Thoracic aorta (tissue), 2 donors: ENCODE data around the gene GABRB1. TPM values are rescaled to one million over a fixed set of nuclear protein-coding genes. Genes with fewer than 3 reads are reported as not detected.

ENCODE experiments used
- ATAC-seq: fragments of 150-250 bp; one replicate; pipeline ENCODE4 v1.8.0; 2017; ENCODE audit warnings: low read depth; ENCODE audit not compliant: insufficient number of reproducible peaks, low FRiP score
- DNase-seq: peaks from one replicate; pipeline ENCODE4 v3.0.0-alpha.2; 2020; ENCODE audit warnings: low spot score
- H3K27ac ChIP-seq, 2 donors: fragments of 200-600 bp; sonication (generic); 1 replicate in 1 of 2; 2 replicates in 1 of 2; pipeline ENCODE4 v1.5.1; 2016; ENCODE audit warnings: mild to moderate bottlenecking in 2 of 2, moderate library complexity in 2 of 2
- H3K27me3 ChIP-seq: fragments of 200-600 bp; sonication (generic); replicated peaks from 2 replicates; pipeline ENCODE4 v1.6.0; 2016; ENCODE audit warnings: mild to moderate bottlenecking; ENCODE audit not compliant: insufficient read depth
- H3K36me3 ChIP-seq: fragments of 200-600 bp; sonication (generic); one replicate; pipeline ENCODE4 v1.5.1; 2016
- H3K4me1 ChIP-seq, 2 donors: fragments of 200-600 bp; sonication (generic); 1 replicate in 1 of 2; 2 replicates in 1 of 2; pipeline versions ENCODE4 v1.5.1 to v1.6.0; 2016; ENCODE audit warnings: low read depth in 2 of 2, mild to moderate bottlenecking in 1 of 2; ENCODE audit not compliant: control insufficient read depth in 1 of 2
- H3K4me3 ChIP-seq: fragments of 200-600 bp; sonication (generic); 2 replicates; pipeline ENCODE4 v1.5.1; 2016; ENCODE audit warnings: mild to moderate bottlenecking
- H3K9me3 ChIP-seq: fragments of 200-600 bp; sonication (generic); 2 replicates; pipeline ENCODE4 v1.5.1; 2016
- total RNA-seq, 2 donors: library from RNA; depleted of rRNA; stranded (reverse); fragments of >200 nt; gene quantifications; one replicate each; pipeline versions ENCODE4 v1.1.0 to v1.2.3, GENCODE V29; 2016
- TF ChIP-seq, protein P1 (sequence below): fragments of 200-600 bp; sonication (generic); IDR thresholded peaks from one replicate; pipeline ENCODE4 v1.5.1; 2019; ENCODE audit warnings: antibody characterized with exemption

GABRB1 gene
- total RNA-seq, 2 donors from 2014 or later, result not detected

DNA sequence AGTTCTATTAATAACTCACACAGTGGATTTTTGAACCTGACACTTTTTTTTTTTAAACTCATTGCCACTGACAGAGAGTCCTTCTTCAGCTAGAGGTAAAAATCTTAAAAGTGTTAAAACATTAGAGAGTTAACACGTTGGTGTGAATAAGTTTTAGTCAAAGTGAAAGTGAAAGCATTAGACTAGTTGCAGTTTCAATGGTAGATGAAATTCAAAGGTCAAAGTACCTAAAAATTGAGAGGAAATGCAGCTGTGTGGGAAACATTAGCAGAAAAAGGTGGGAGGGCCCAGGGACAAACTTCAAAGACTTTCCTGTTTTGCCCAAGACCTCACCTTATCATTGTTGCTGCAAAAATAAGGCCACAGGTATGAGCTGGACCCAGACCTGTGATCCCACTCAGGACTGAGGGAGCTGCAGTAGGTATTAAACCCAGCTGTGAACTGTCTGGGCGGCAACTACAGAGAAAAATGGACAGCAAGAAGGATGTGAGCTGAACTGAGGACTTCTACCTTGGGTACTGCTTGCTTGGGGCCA lies 20.4 kb upstream of the GABRB1 start:
- Histone ChIP-seq H3K4me3 (no peak overlapping the region), H3K4me1 (no peaks in the 10 kb centered on the region), H3K27me3 (no peaks in the 10 kb centered on the region), H3K9me3 (no peaks in the 10 kb centered on the region), H3K27ac (no peak overlapping the region), H3K36me3 (no peaks in the 10 kb centered on the region)
- DNase-seq (no peak), ATAC-seq (no peak)
- TF ChIP-seq, protein P1, sequence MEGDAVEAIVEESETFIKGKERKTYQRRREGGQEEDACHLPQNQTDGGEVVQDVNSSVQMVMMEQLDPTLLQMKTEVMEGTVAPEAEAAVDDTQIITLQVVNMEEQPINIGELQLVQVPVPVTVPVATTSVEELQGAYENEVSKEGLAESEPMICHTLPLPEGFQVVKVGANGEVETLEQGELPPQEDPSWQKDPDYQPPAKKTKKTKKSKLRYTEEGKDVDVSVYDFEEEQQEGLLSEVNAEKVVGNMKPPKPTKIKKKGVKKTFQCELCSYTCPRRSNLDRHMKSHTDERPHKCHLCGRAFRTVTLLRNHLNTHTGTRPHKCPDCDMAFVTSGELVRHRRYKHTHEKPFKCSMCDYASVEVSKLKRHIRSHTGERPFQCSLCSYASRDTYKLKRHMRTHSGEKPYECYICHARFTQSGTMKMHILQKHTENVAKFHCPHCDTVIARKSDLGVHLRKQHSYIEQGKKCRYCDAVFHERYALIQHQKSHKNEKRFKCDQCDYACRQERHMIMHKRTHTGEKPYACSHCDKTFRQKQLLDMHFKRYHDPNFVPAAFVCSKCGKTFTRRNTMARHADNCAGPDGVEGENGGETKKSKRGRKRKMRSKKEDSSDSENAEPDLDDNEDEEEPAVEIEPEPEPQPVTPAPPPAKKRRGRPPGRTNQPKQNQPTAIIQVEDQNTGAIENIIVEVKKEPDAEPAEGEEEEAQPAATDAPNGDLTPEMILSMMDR, result no peak

DNA sequence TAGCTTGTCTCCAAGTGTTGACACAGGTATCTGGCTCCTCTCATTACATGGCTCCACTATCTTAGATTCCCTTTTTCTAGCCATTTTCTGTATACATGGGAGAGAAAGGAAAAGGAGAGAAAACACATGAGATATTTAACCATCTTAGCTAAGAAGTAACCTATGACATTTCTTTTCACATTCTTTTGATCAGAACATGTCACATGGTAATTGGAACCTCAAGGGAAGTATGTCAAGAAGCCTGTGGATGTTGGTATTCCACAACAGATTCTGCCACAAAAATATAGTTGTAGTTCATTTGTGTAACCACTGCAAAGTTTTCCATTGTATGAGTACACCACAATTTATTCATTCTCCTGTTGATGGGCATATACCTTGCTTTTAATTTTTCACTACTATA lies 18.7 kb upstream of the GABRB1 start:
- no peaks in the 10 kb centered on the region for H3K27me3 ChIP-seq
- TF ChIP-seq, protein P1, result no peak
- ATAC-seq, result no peak
- no peaks in the 10 kb centered on the region for H3K4me1 ChIP-seq
- H3K36me3 ChIP-seq, result no peaks in the 10 kb centered on the region
- no peak overlapping the region for H3K27ac ChIP-seq
- no peak for DNase-seq
- H3K4me3 ChIP-seq, result no peak overlapping the region
- no peaks in the 10 kb centered on the region for H3K9me3 ChIP-seq

DNA sequence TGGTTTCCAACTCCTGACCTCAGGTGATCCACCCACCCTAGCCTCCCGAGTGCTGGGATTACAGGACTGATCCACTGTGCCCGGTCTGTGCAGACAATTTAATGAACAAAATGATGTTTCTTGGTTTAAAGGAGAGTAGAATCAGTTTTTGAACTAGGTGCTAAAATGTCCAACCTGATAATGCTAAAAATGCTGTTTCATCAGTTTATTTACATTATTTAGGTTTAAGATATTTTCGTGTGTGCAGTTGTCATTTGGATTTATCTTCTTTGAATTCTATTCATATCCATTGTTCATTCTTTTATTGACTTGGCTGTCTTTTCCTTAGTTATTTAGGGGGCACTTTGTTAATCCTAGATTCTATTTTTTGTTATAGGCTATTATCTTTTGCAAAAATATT lies 18.0 kb upstream of the GABRB1 start:
- Histone ChIP-seq H3K27me3 (no peaks in the 10 kb centered on the region), H3K36me3 (no peaks in the 10 kb centered on the region), H3K4me3 (no peak overlapping the region), H3K27ac (no peak overlapping the region), H3K9me3 (no peaks in the 10 kb centered on the region), H3K4me1 (no peaks in the 10 kb centered on the region)
- TF ChIP-seq, protein P1, result no peak
- ATAC-seq, result no peak
- no peak for DNase-seq

DNA sequence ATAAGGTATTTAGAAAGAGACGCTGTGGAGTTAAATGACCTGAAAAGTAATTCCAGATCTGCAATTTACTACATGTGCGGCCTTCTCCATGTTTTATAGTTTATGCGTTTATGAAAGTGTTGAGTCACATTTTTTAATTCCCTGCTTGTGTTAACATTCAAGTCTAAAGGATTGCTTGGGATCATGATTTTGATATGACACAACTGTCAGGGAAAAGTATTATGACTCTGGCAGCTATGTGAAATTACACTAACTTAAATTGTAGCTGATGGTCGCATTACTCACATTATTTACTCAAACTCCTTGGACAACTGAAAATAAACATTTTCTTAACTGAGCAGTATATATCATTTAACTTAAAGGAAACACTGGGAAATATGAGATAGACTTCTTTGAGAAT lies 14.3 kb upstream of the GABRB1 start:
- DNase-seq (no peak), ATAC-seq (no peak)
- no peaks in the 10 kb centered on the region for H3K36me3 ChIP-seq
- H3K27ac ChIP-seq, result no peak overlapping the region
- no peaks in the 10 kb centered on the region for H3K27me3 ChIP-seq
- TF ChIP-seq, protein P1, result no peak
- no peaks in the 10 kb centered on the region for H3K9me3 ChIP-seq
- no peaks in the 10 kb centered on the region for H3K4me1 ChIP-seq
- H3K4me3 ChIP-seq, result no peak overlapping the region

DNA sequence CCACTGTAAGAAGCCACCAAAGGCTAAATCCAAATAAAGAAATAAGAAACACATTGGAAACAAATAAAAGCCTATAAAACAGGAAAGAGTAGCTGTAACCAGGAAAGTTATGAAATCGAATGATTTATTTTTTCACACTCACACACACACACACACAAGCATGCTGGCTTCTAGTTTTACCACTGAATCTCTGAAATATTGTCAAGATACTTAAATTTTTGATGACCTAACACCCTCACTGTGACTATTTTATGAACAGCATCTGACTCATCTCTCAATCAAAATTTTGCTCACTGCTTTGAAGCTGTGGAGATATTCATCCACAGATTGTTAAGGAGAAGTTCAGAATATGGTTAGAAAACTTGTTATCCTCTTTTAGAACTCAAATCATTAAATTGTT lies 13.9 kb upstream of the GABRB1 start:
- ATAC-seq, result no peak
- no peak for DNase-seq
- no peaks in the 10 kb centered on the region for H3K27me3 ChIP-seq
- no peaks in the 10 kb centered on the region for H3K4me1 ChIP-seq
- H3K4me3 ChIP-seq, result no peak overlapping the region
- H3K9me3 ChIP-seq, result no peaks in the 10 kb centered on the region
- H3K27ac ChIP-seq, result no peak overlapping the region
- TF ChIP-seq, protein P1, result no peak
- no peaks in the 10 kb centered on the region for H3K36me3 ChIP-seq
